Uterus (tissue), 4 donors: Measurements from ENCODE around the gene RPS8. TPM values are rescaled to one million over a fixed set of nuclear protein-coding genes. Genes with fewer than 3 reads are reported as not detected.
A peak's percentile ranks its signal among the peaks of the same experiment; 100 is the strongest.

ENCODE experiments used
- DNase-seq, 2 donors: peaks; one replicate each; pipeline ENCODE4 v3.0.0-alpha.2; 2019 to 2020
- H3K27ac ChIP-seq, 2 donors: fragments of 200-600 bp; sonication (generic); 1 replicate in 1 of 2; 2 replicates in 1 of 2; pipeline ENCODE4 v1.5.1; 2016 to 2018
- H3K27me3 ChIP-seq, 2 donors: fragments of 200-600 bp; sonication (generic); one replicate each; pipeline ENCODE4 v1.5.1; 2018 to 2019; ENCODE audit warnings: control low read depth in 1 of 2
- H3K36me3 ChIP-seq, 2 donors: fragments of 200-600 bp; sonication (generic); one replicate each; pipeline ENCODE4 v1.5.1; 2019; ENCODE audit warnings: control low read depth in 1 of 2
- H3K4me1 ChIP-seq, 2 donors: fragments of 200-600 bp; sonication (generic); one replicate each; pipeline ENCODE4 v1.5.1; 2018 to 2019; ENCODE audit warnings: control low read depth in 1 of 2
- H3K4me3 ChIP-seq, 2 donors: fragments of 200-600 bp; sonication (generic); 1 replicate in 1 of 2; 2 replicates in 1 of 2; pipeline ENCODE4 v1.5.1; 2018 to 2019; ENCODE audit warnings: mild to moderate bottlenecking in 1 of 2
- H3K9me3 ChIP-seq, 2 donors: fragments of 200-600 bp; sonication (generic); one replicate each; pipeline ENCODE4 v1.5.1; 2019; ENCODE audit warnings: control low read depth in 1 of 2
- POLR2A ChIP-seq, 2 donors: fragments of 450-650 bp; IDR thresholded peaks; one replicate each; pipeline ENCODE4 v1.6.1; 2016; ENCODE audit warnings: antibody characterized with exemption in 2 of 2, mild to moderate bottlenecking in 1 of 2, moderate library complexity in 1 of 2
- intact Hi-C: fragments of 100-400 bp; cut with DNase I; formaldehyde crosslinking; loops from one replicate; pipeline ENCODE4 v1.15.1; 2023; ENCODE audit warnings: low total_unique reads
- total RNA-seq, 4 donors: library from RNA; depleted of rRNA in 3 of 4; stranded (reverse); fragments of >200 nt in 3 of 4; gene quantifications; one replicate each; pipeline versions ENCODE4 v1.1.0 to v1.2.4, GENCODE V29; 2014 to 2023
- TF ChIP-seq, protein P1 (sequence below), 4 experiments: fragments of 200-600 bp in 2 of 4; fragments of 450-650 bp in 2 of 4; sonication (generic) in 2 of 4; IDR thresholded peaks; one replicate each; pipeline ENCODE4 v1.5.1; 2016 to 2019; ENCODE audit warnings: antibody characterized with exemption in 4 of 4, mild to moderate bottlenecking in 2 of 4, moderate library complexity in 1 of 4
- donor health status: DM: yes; HTN: yes; CAD: no.

RPS8 gene
- total RNA-seq, 4 donors from 2014 or later: 2,651 to 7,196 (median 4,456) TPM

DNA sequence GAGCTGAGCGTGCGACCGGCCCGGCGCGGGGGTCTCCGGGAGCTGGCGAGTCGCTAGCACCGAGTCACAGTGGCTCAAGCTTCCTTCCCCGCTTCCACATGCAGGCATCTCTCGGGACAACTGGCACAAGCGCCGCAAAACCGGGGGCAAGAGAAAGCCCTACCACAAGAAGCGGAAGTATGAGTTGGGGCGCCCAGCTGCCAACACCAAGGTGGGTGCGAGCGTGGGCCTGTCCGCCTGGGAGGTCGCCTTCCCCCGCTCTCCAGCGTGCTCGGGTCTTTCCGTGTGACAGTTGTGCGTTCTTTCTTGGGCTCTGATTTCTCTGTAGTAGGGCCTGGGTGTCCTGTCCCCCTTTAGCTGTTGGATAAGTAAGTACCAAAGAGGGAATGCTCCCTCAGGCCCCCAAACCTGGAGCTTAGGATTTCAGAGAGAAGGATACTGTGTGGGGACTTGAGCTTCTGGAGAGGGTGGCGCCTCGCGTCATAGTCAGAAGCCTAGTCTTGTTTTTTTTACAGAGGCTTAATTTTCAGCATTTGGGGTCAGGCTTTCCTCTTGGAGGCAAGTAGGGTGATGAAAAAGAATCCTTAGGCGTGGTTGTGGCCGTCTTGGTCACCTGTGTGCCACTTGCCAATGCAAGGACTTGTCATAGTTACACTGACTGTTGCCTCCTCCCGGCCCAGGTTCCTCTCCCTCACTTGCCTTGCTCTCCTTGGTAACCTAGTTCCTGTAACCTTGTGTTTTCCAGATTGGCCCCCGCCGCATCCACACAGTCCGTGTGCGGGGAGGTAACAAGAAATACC is 790 bp downstream of the RPS8 start:
- intact Hi-C loops: no loop called here
- no peaks in the 10 kb centered on the region for H3K36me3 ChIP-seq
- peak overlapping the region; percentile 94 to 98 for H3K27ac ChIP-seq
- no peaks in the 10 kb centered on the region for H3K27me3 ChIP-seq
- no peak for TF ChIP-seq POLR2A (IDR thresholded peaks at IDR 0.05)
- TF ChIP-seq, protein P1, sequence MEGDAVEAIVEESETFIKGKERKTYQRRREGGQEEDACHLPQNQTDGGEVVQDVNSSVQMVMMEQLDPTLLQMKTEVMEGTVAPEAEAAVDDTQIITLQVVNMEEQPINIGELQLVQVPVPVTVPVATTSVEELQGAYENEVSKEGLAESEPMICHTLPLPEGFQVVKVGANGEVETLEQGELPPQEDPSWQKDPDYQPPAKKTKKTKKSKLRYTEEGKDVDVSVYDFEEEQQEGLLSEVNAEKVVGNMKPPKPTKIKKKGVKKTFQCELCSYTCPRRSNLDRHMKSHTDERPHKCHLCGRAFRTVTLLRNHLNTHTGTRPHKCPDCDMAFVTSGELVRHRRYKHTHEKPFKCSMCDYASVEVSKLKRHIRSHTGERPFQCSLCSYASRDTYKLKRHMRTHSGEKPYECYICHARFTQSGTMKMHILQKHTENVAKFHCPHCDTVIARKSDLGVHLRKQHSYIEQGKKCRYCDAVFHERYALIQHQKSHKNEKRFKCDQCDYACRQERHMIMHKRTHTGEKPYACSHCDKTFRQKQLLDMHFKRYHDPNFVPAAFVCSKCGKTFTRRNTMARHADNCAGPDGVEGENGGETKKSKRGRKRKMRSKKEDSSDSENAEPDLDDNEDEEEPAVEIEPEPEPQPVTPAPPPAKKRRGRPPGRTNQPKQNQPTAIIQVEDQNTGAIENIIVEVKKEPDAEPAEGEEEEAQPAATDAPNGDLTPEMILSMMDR (IDR thresholded peaks at IDR 0.05): no peak
- no peaks in the 10 kb centered on the region for H3K4me1 ChIP-seq
- H3K4me3 ChIP-seq: peak overlapping the region; percentile 88 to 93
- no peaks in the 10 kb centered on the region for H3K9me3 ChIP-seq
- peak in 1 of 2 donors; percentile 36 for DNase-seq

DNA sequence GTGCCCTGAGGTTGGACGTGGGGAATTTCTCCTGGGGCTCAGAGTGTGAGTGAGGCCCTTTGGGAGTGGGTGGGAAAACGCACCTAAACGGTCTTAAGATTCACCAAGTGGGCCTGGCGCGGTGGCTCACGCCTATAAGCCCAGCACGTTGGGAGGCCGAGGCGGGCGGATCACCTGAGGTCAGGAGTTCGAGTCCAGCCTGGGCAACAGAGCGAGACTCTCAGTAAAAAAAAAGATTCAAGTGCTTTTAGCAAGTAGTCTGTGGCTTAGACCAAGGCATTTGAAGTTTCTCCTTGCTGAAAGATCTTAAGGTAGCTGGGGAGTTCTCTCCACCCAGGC is 1.4 kb downstream of the RPS8 start:
- no peak for DNase-seq
- no peaks in the 10 kb centered on the region for H3K36me3 ChIP-seq
- H3K27ac ChIP-seq: peak overlapping the region; percentile 94 to 98
- peak overlapping the region; percentile 88 to 93 for H3K4me3 ChIP-seq
- intact Hi-C loops: no loop called here
- no peaks in the 10 kb centered on the region for H3K27me3 ChIP-seq
- TF ChIP-seq, protein P1 (IDR thresholded peaks at IDR 0.05): no peak
- TF ChIP-seq POLR2A (IDR thresholded peaks at IDR 0.05): no peak
- H3K9me3 ChIP-seq: no peaks in the 10 kb centered on the region
- H3K4me1 ChIP-seq: no peaks in the 10 kb centered on the region

DNA sequence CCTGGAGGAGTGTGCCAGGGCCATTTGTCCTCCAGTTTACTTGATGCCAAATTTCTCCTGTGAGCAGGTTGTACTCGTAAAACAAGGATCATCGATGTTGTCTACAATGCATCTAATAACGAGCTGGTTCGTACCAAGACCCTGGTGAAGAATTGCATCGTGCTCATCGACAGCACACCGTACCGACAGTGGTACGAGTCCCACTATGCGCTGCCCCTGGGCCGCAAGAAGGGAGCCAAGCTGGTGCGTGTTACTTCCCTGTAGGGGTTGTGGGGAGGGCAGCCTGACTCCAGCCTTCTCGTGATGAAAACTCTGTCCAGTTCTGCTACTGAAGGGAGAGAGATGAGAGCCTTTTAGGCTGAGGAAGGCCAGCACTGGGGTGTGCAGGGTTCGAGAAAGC is 2.2 kb downstream of the RPS8 start:
- Histone ChIP-seq H3K27ac (no peak overlapping the region), H3K36me3 (no peaks in the 10 kb centered on the region), H3K27me3 (no peaks in the 10 kb centered on the region), H3K4me1 (no peaks in the 10 kb centered on the region), H3K4me3 (no peak overlapping the region), H3K9me3 (no peaks in the 10 kb centered on the region)
- no peak for TF ChIP-seq POLR2A (IDR thresholded peaks at IDR 0.05)
- TF ChIP-seq, protein P1 (IDR thresholded peaks at IDR 0.05): no peak
- intact Hi-C loops: no loop called here
- DNase-seq: no peak

DNA sequence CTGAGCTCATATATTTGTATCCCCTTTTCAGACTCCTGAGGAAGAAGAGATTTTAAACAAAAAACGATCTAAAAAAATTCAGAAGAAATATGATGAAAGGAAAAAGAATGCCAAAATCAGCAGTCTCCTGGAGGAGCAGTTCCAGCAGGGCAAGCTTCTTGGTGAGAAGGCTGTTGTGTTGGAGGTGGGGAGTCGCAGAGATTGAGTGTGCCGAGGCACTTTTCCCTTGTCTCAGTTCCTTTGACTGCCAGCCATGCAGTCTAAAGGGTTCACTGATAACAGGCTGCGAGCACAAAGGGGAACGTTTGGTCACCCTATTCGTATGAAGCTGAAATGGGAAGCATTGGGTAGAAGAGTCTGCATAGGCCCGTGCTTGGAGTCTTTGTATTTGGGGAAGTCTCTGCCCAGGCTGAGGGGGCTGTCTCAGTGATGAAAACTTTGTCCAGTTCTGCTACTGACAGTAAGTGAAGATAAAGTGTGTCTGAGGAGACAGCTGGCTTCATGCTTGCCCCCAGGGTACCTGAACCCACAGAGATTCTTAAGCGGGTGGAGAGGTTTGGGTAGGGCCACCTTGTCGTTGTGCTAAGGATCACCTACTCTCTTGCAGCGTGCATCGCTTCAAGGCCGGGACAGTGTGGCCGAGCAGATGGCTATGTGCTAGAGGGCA is 2.8 kb downstream of the RPS8 start:
- Histone ChIP-seq H3K4me1 (no peaks in the 10 kb centered on the region), H3K27me3 (no peaks in the 10 kb centered on the region), H3K9me3 (no peaks in the 10 kb centered on the region), H3K36me3 (no peaks in the 10 kb centered on the region), H3K4me3 (no peak overlapping the region), H3K27ac (no peak overlapping the region)
- intact Hi-C loops: no loop called here
- no peak for DNase-seq
- no peak for TF ChIP-seq POLR2A (IDR thresholded peaks at IDR 0.05)
- TF ChIP-seq, protein P1 (IDR thresholded peaks at IDR 0.05): no peak
